H1 (cell line): Measurements from ENCODE around the gene TUT7. TPM values are rescaled to one million over a fixed set of nuclear protein-coding genes. Genes with fewer than 3 reads are reported as not detected.

Source experiments
- CTCF ChIA-PET: fragments of 300-600 bp; sonication (Branson Sonifier 250); formaldehyde crosslinking; loops from one replicate; lab custom pipeline; 2021; ENCODE audit not compliant: partially characterized antibody; lab: Charles Lee
- POLR2A ChIA-PET: fragments of 300-600 bp; sonication (Branson Sonifier 250); formaldehyde crosslinking; loops from one replicate; lab custom pipeline; 2021; ENCODE audit warnings: inconsistent platforms; ENCODE audit not compliant: partially characterized antibody; lab: Charles Lee
- DNase-seq, 2 experiments: peaks; one replicate each; pipeline versions ENCODE4 v3.0.0 to v3.0.0-alpha.2; 2010 to 2022; ENCODE audit warnings: low spot score in 2 of 2, low read depth in 1 of 2, mixed read lengths in 1 of 2
- FAIRE-seq: peaks from 2 replicates; lab custom pipeline; 2011; peaks lifted over from hg19 to GRCh38; lab: Jason Lieb, UNC
- H2AFZ ChIP-seq: 2 replicates; pipeline ENCODE4 v1.8.1; 2012; ENCODE audit warnings: low read length, inconsistent platforms
- H2AK5ac ChIP-seq: 2 replicates; pipeline ENCODE4 v1.6.1; 2013; ENCODE audit warnings: low read depth, low read length
- H2BK120ac ChIP-seq: replicated peaks from 2 replicates; pipeline ENCODE3; 2013; ENCODE audit warnings: low read depth, low read length, inconsistent platforms
- H2BK12ac ChIP-seq: 2 replicates; pipeline ENCODE4 v1.6.1; 2013; ENCODE audit warnings: low read depth, low read length
- H2BK15ac ChIP-seq: 2 replicates; pipeline ENCODE4 v1.6.1; 2013; ENCODE audit warnings: low read length
- H2BK20ac ChIP-seq: 2 replicates; pipeline ENCODE4 v1.6.1; 2013; ENCODE audit warnings: low read length
- H2BK5ac ChIP-seq: 2 replicates; pipeline ENCODE4 v1.6.1; 2013; ENCODE audit warnings: low read depth, low read length
- H3K14ac ChIP-seq: 2 replicates; pipeline ENCODE4 v1.6.1; 2013; ENCODE audit warnings: inconsistent platforms; ENCODE audit not compliant: insufficient read length
- H3K18ac ChIP-seq: 2 replicates; pipeline ENCODE4 v1.6.1; 2013; ENCODE audit warnings: low read length; ENCODE audit errors: extremely low read depth
- H3K23ac ChIP-seq: 2 replicates; pipeline ENCODE4 v1.6.1; 2013; ENCODE audit warnings: inconsistent platforms; ENCODE audit not compliant: insufficient read length
- H3K23me2 ChIP-seq: 2 replicates; pipeline ENCODE4 v1.6.1; 2013; ENCODE audit warnings: low read depth, low read length
- H3K27ac ChIP-seq: 2 replicates; pipeline ENCODE4 v1.6.1; 2011; ENCODE audit warnings: low read depth, low read length, inconsistent platforms
- H3K27me3 ChIP-seq, 4 experiments: replicated peaks in 1 of 4; 1 replicate in 1 of 4; 2 replicates in 3 of 4; pipeline versions ENCODE4 v1.6.1 to v1.8.1; 2011 to 2013; ENCODE audit warnings: low read length in 3 of 4, mild to moderate bottlenecking in 3 of 4, inconsistent platforms in 2 of 4, mixed read lengths in 2 of 4, moderate library complexity in 1 of 4; ENCODE audit not compliant: control insufficient read depth in 3 of 4, insufficient read depth in 3 of 4; ENCODE audit errors: extremely low read depth in 1 of 4
- H3K36me3 ChIP-seq, 4 experiments: 2 replicates each; pipeline versions ENCODE4 v1.6.1 to v1.8.1; 2011 to 2013; ENCODE audit warnings: mild to moderate bottlenecking in 4 of 4, low read length in 3 of 4, moderate library complexity in 2 of 4, control low read depth in 1 of 4, inconsistent platforms in 1 of 4; ENCODE audit not compliant: insufficient read depth in 4 of 4, control insufficient read depth in 2 of 4
- H3K4ac ChIP-seq: replicated peaks from 2 replicates; pipeline ENCODE3; 2013; ENCODE audit warnings: low read length, low read depth, mixed read lengths, inconsistent platforms; ENCODE audit not compliant: insufficient read length
- H3K4me1 ChIP-seq, 4 experiments: replicated peaks in 1 of 4; 1 replicate in 1 of 4; 2 replicates in 3 of 4; pipeline versions ENCODE4 v1.6.1 to v1.8.1; 2011 to 2013; ENCODE audit warnings: low read length in 3 of 4, inconsistent platforms in 2 of 4, mixed read lengths in 1 of 4; ENCODE audit not compliant: insufficient read depth in 4 of 4, control insufficient read depth in 3 of 4
- H3K4me2 ChIP-seq, 2 experiments: 2 replicates each; pipeline versions ENCODE4 v1.6.1 to v1.8.1; 2011 to 2013; ENCODE audit warnings: low read depth in 2 of 2, low read length in 2 of 2, control low read depth in 1 of 2, inconsistent platforms in 1 of 2, mild to moderate bottlenecking in 1 of 2; ENCODE audit not compliant: insufficient read depth in 1 of 2
- H3K4me3 ChIP-seq, 4 experiments: fragments of 200-600, 300-600 bp in 1 of 4; sonication (generic), shearing (Covaris generic), sonication (Bioruptor Twin) in 1 of 4; 2 replicates each; pipeline versions ENCODE4 v1.5.1 to v1.8.1; 2011 to 2016; ENCODE audit warnings: low read length in 4 of 4, low read depth in 3 of 4, control low read depth in 2 of 4, inconsistent platforms in 2 of 4, mild to moderate bottlenecking in 2 of 4, mixed read lengths in 1 of 4, moderate library complexity in 1 of 4; ENCODE audit not compliant: insufficient read depth in 2 of 4; ENCODE audit errors: extremely low read depth in 1 of 4
- H3K56ac ChIP-seq: replicated peaks from 2 replicates; pipeline ENCODE3; 2013; ENCODE audit warnings: low read depth, mild to moderate bottlenecking, mixed read lengths, low read length, inconsistent platforms; ENCODE audit not compliant: insufficient read length
- H3K79me1 ChIP-seq: 2 replicates; pipeline ENCODE4 v1.6.1; 2013; ENCODE audit warnings: low read depth, low read length, control low read depth
- H3K79me2 ChIP-seq, 2 experiments: 2 replicates each; pipeline versions ENCODE4 v1.6.1 to v1.8.1; 2012 to 2013; ENCODE audit warnings: low read length in 2 of 2, mild to moderate bottlenecking in 2 of 2, inconsistent platforms in 1 of 2; ENCODE audit not compliant: insufficient read depth in 2 of 2, control insufficient read depth in 1 of 2
- H3K9ac ChIP-seq, 4 experiments: replicated peaks in 1 of 4; 1 replicate in 1 of 4; 2 replicates in 3 of 4; pipeline versions ENCODE4 v1.6.1 to v1.8.1; 2011 to 2013; ENCODE audit warnings: low read depth in 3 of 4, low read length in 3 of 4, control low read depth in 2 of 4, mild to moderate bottlenecking in 2 of 4, moderate library complexity in 2 of 4, inconsistent platforms in 1 of 4; ENCODE audit errors: extremely low read depth in 1 of 4
- H3K9me3 ChIP-seq, 2 experiments: 2 replicates each; pipeline versions ENCODE4 v1.6.1 to v1.8.1; 2012 to 2013; ENCODE audit warnings: mild to moderate bottlenecking in 2 of 2, moderate library complexity in 2 of 2, control low read depth in 1 of 2, inconsistent platforms in 1 of 2, low read depth in 1 of 2, low read length in 1 of 2, mixed read lengths in 1 of 2; ENCODE audit not compliant: insufficient read depth in 2 of 2
- H4K20me1 ChIP-seq, 2 experiments: replicated peaks in 1 of 2; 2 replicates each; pipeline versions ENCODE3 to v1.8.1; 2011 to 2013; ENCODE audit warnings: inconsistent platforms in 2 of 2, low read length in 2 of 2, mild to moderate bottlenecking in 1 of 2; ENCODE audit not compliant: insufficient read depth in 2 of 2, control insufficient read depth in 1 of 2
- H4K5ac ChIP-seq: 2 replicates; pipeline ENCODE4 v1.6.1; 2013; ENCODE audit warnings: low read length, low read depth, mixed read lengths, inconsistent platforms; ENCODE audit not compliant: insufficient read length
- H4K8ac ChIP-seq: 2 replicates; pipeline ENCODE4 v1.8.0; 2013; ENCODE audit warnings: mild to moderate bottlenecking, moderate library complexity, low read length, inconsistent platforms; ENCODE audit not compliant: insufficient read depth; ENCODE audit errors: extremely low read depth
- H4K91ac ChIP-seq: replicated peaks from 2 replicates; pipeline ENCODE3; 2013; ENCODE audit warnings: low read length, mixed read lengths, inconsistent platforms; ENCODE audit not compliant: insufficient read length
- SP1 ChIP-seq: IDR thresholded peaks from 2 replicates; pipeline ENCODE4 v1.6.1; 2011; ENCODE audit warnings: low read depth, low read length
- WGBS, 2 experiments: shearing (Covaris generic) in 1 of 2; methylation state at CpG; one replicate each; pipeline versions ENCODE4 v1.1.6 to v1.1.7; 2013 to 2015; ENCODE audit warnings: low lambda C conversion rate in 2 of 2, mixed read lengths in 2 of 2, inconsistent platforms in 1 of 2, low coverage in 1 of 2, missing lambda C conversion rate in 1 of 2; ENCODE audit not compliant: insufficient replicate concordance in 2 of 2, insufficient coverage in 1 of 2, insufficient read length in 1 of 2; ENCODE audit errors: extremely low coverage in 1 of 2, missing lambda C conversion rate in 1 of 2; 5-methylcytosine and 5-hydroxymethylcytosine counted together
- polyA plus RNA-seq, 7 experiments: library from polyadenylated mRNA; depleted of rRNA in 3 of 7; stranded (reverse) in 5 of 7; unstranded in 2 of 7; fragments of >200 nt in 5 of 7; fragments of 200-250 nt in 2 of 7; gene quantifications; 1 replicate in 5 of 7; 2 replicates in 1 of 7; 4 replicates in 1 of 7; pipeline versions ENCODE4 v1.2.1 to v1.2.3, GENCODE V29; 2011 to 2013; ENCODE audit warnings: missing spikeins in 2 of 7, mixed read lengths in 2 of 7
- total RNA-seq: library from RNA; stranded (reverse); fragmentation: NEBNext Ultra II Directional; extraction: Animal tissue kit (Norgen Biotek cat#: 25700); gene quantifications from 2 replicates; pipeline ENCODE4 v1.2.1, GENCODE V29; 2021

The TUT7 gene
- total and polyA plus RNA-seq, 2 of the 8 experiments (the other 6 are each of a cell fraction or from before 2014, with no cell fraction given) = 4.8 to 19.3 TPM

DNA sequence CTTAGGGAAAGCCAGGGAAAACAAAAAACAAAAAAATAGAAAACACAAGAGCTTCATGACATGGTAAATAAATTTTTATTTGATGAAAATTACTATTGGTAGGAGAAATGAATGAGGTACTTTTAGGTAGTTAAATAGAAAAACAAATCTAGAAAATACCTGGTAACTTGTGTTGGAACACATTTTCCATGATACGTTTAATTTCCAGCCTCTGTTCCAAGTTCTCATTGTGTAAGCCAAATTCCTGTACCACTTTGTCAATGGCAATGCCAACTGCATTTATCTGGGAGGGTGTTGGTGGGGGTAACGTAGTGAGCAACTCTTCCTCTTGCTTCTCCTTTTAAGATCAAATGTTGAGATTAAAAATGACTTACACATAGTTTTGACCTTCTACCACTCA, 9.4 kb downstream of the TUT7 start:
- no peak for FAIRE-seq
- H3K4me1 ChIP-seq = no peaks in the 10 kb centered on the region

More for the DNA sequence above, 9.4 kb downstream of the TUT7 start:
- no peaks in the 10 kb centered on the region for H3K9me3 ChIP-seq
- H3K4me2 ChIP-seq = no peak overlapping the region
- no peak for DNase-seq
- no peak overlapping the region for H2BK120ac ChIP-seq
- no peak overlapping the region for H3K4ac ChIP-seq
- no peak overlapping the region for H2BK12ac ChIP-seq
- 88% methylated on average over 2 of the region's 2 CpGs; no CpG with 5 or more reads in 1 of the 2 experiments for WGBS, 2 experiments
- no peaks in the 10 kb centered on the region for H4K20me1 ChIP-seq
- TF ChIP-seq SP1 = no peak
- no peak overlapping the region for H3K18ac ChIP-seq
- no peak overlapping the region for H2BK15ac ChIP-seq
- CTCF ChIA-PET = no interaction called here
- no peak overlapping the region for H2AFZ ChIP-seq
- no peak overlapping the region for H3K4me3 ChIP-seq
- H2AK5ac ChIP-seq = no peak overlapping the region
- no peak overlapping the region for H3K56ac ChIP-seq
- H3K79me1 ChIP-seq = no peaks in the 10 kb centered on the region
- no peak overlapping the region for H3K14ac ChIP-seq
- no peak overlapping the region for H4K5ac ChIP-seq
- no peak overlapping the region for H3K23ac ChIP-seq
- no peak overlapping the region for H4K8ac ChIP-seq
- no peak overlapping the region for H3K9ac ChIP-seq
- no peak overlapping the region for H3K27ac ChIP-seq
- H3K36me3 ChIP-seq = peaks cover 0 to 35% (median 15%) of the 10 kb centered on the region in 4 experiments; a peak in 6 of 8 replicates
- H4K91ac ChIP-seq = no peak overlapping the region
- no peak overlapping the region for H2BK20ac ChIP-seq
- POLR2A ChIA-PET = no interaction called here
- no peaks in the 10 kb centered on the region for H3K27me3 ChIP-seq
- H3K23me2 ChIP-seq = no peaks in the 10 kb centered on the region
- H2BK5ac ChIP-seq = no peak overlapping the region
- H3K79me2 ChIP-seq = peaks cover 0 to 32% of the 10 kb centered on the region in 2 experiments; a peak in 2 of 4 replicates
